Measurements from ENCODE around the gene MED17. TPM values are rescaled to one million over a fixed set of nuclear protein-coding genes. Genes with fewer than 3 reads are reported as not detected.

The MED17 gene
- total and polyA plus RNA-seq, 2 of the 13 experiments (the other 11 are each of a cell fraction or from before 2014, with no cell fraction given), result 23.1 to 37.0 TPM

- TF ChIP-seq, protein P1, sequence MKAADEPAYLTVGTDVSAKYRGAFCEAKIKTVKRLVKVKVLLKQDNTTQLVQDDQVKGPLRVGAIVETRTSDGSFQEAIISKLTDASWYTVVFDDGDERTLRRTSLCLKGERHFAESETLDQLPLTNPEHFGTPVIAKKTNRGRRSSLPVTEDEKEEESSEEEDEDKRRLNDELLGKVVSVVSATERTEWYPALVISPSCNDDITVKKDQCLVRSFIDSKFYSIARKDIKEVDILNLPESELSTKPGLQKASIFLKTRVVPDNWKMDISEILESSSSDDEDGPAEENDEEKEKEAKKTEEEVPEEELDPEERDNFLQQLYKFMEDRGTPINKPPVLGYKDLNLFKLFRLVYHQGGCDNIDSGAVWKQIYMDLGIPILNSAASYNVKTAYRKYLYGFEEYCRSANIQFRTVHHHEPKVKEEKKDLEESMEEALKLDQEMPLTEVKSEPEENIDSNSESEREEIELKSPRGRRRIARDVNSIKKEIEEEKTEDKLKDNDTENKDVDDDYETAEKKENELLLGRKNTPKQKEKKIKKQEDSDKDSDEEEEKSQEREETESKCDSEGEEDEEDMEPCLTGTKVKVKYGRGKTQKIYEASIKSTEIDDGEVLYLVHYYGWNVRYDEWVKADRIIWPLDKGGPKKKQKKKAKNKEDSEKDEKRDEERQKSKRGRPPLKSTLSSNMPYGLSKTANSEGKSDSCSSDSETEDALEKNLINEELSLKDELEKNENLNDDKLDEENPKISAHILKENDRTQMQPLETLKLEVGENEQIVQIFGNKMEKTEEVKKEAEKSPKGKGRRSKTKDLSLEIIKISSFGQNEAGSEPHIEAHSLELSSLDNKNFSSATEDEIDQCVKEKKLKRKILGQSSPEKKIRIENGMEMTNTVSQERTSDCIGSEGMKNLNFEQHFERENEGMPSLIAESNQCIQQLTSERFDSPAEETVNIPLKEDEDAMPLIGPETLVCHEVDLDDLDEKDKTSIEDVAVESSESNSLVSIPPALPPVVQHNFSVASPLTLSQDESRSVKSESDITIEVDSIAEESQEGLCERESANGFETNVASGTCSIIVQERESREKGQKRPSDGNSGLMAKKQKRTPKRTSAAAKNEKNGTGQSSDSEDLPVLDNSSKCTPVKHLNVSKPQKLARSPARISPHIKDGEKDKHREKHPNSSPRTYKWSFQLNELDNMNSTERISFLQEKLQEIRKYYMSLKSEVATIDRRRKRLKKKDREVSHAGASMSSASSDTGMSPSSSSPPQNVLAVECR (CRISPR knock-in tag; IDR thresholded peaks at IDR 0.05; ENCODE audit: borderline replicate concordance), result no peak
- TF ChIP-seq ZNF235 (CRISPR knock-in tag; IDR thresholded peaks at IDR 0.05; ENCODE audit: borderline replicate concordance) (no peak), MTA1 (CRISPR knock-in tag; IDR thresholded peaks at IDR 0.05; ENCODE audit: borderline replicate concordance) (no peak), ZMYM2 (CRISPR knock-in tag; IDR thresholded peaks at IDR 0.05) (no peak), GLI4 (CRISPR knock-in tag; IDR thresholded peaks at IDR 0.05; ENCODE audit: borderline replicate concordance) (no peak), ZSCAN25 (CRISPR knock-in tag; IDR thresholded peaks at IDR 0.05) (no peak), TEF (CRISPR knock-in tag; IDR thresholded peaks at IDR 0.05) (no peak), REST (IDR thresholded peaks at IDR 0.05; ENCODE audit: borderline replicate concordance in 1 of 2, low read depth in 1 of 2, low read length in 2 of 2) (no peak), FOXO4 (CRISPR knock-in tag; conservative IDR thresholded peaks at IDR 0.05) (no peak), ZNF460 (CRISPR knock-in tag; IDR thresholded peaks at IDR 0.05; ENCODE audit: borderline replicate concordance) (no peak), JUN (CRISPR knock-in tag; IDR thresholded peaks at IDR 0.05) (no peak)
- TF ChIP-seq, protein P2, sequence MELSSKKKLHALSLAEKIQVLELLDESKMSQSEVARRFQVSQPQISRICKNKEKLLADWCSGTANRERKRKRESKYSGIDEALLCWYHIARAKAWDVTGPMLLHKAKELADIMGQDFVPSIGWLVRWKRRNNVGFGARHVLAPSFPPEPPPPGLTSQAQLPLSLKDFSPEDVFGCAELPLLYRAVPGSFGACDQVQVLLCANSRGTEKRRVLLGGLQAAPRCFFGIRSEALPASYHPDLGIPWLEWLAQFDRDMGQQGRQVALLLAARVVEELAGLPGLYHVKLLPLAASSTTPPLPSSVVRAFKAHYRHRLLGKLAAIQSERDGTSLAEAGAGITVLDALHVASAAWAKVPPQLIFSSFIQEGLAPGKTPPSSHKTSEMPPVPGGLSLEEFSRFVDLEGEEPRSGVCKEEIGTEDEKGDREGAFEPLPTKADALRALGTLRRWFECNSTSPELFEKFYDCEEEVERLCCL (CRISPR knock-in tag; IDR thresholded peaks at IDR 0.05; ENCODE audit: borderline replicate concordance), result no peak
These were observed 36.8 kb downstream of the MED17 start (continued) for GRCh38 chr11:93820847-93821246.

All from HepG2 (cell line).